IMR-90 (cell line): ENCODE results near the gene MCRIP2. TPM values are rescaled to one million over a fixed set of nuclear protein-coding genes. Genes with fewer than 3 reads are reported as not detected.

Source experiments
- ATAC-seq: fragments of 200-7000 bp; cut with Tn5 transposase; 2 replicates; pipeline ENCODE4 v1.9.1; 2020; ENCODE audit warnings: low read depth, mild to moderate bottlenecking, moderate library complexity
- BruUV-seq: library from RNA; stranded (reverse); fragments of 400-500 nt; replicated peaks from 2 replicates; lab custom pipeline; 2021; lab: Mats Ljungman, UMichigan
- CTCF ChIA-PET: fragments of 300-600 bp; formaldehyde crosslinking; extraction: SDS; loops from one replicate; lab custom pipeline; 2021; ENCODE audit warnings: antibody characterized with exemption; lab: Yijun Ruan, JAX
- POLR2A ChIA-PET: fragments of 300-600 bp; sonication (Branson Sonifier 250); formaldehyde crosslinking; loops from one replicate; lab custom pipeline; 2022; ENCODE audit warnings: antibody characterized with exemption; ENCODE audit not compliant: unreplicated experiment; lab: Charles Lee
- DNase-seq: peaks from one replicate; pipeline ENCODE4 v3.0.0; 2013
- H2AFZ ChIP-seq: replicated peaks from 2 replicates; pipeline ENCODE3; 2013; ENCODE audit warnings: low read length, mild to moderate bottlenecking; ENCODE audit not compliant: poor library complexity
- H2AK5ac ChIP-seq: 2 replicates; pipeline ENCODE4 v1.6.1; 2013; ENCODE audit warnings: low read depth, low read length, inconsistent platforms
- H2AK9ac ChIP-seq: replicated peaks from 2 replicates; pipeline ENCODE3; 2013; ENCODE audit warnings: mild to moderate bottlenecking, low read depth, low read length, moderate library complexity; ENCODE audit not compliant: poor library complexity
- H2BK120ac ChIP-seq: 2 replicates; pipeline ENCODE4 v1.6.1; 2013; ENCODE audit warnings: low read depth, low read length, inconsistent platforms
- H2BK15ac ChIP-seq: 3 replicates; pipeline ENCODE4 v1.6.1; 2013; ENCODE audit warnings: low read depth, low read length, inconsistent platforms
- H2BK20ac ChIP-seq: 2 replicates; pipeline ENCODE4 v1.6.1; 2013; ENCODE audit warnings: low read depth, mild to moderate bottlenecking, inconsistent platforms, low read length, moderate library complexity
- H2BK5ac ChIP-seq: 2 replicates; pipeline ENCODE4 v1.6.1; 2013; ENCODE audit warnings: mild to moderate bottlenecking, low read depth, low read length, inconsistent platforms; ENCODE audit not compliant: poor library complexity, severe bottlenecking
- H3K14ac ChIP-seq: replicated peaks from 2 replicates; pipeline ENCODE4 v1.6.1; 2013; ENCODE audit warnings: low read depth, low read length, inconsistent platforms
- H3K18ac ChIP-seq: 2 replicates; pipeline ENCODE4 v1.6.1; 2013; ENCODE audit warnings: low read depth, low read length, control low read depth
- H3K23ac ChIP-seq: 2 replicates; pipeline ENCODE4 v1.6.1; 2013; ENCODE audit warnings: low read depth, low read length, inconsistent platforms
- H3K27ac ChIP-seq: 2 replicates; pipeline ENCODE4 v1.5.1; 2013; ENCODE audit warnings: mild to moderate bottlenecking, control low read depth, low read length; ENCODE audit not compliant: insufficient read depth
- H3K27me3 ChIP-seq: 2 replicates; pipeline ENCODE4 v1.6.1; 2013; ENCODE audit warnings: low read length; ENCODE audit not compliant: control insufficient read depth, insufficient read depth
- H3K36me3 ChIP-seq: 2 replicates; pipeline ENCODE4 v1.6.1; 2013; ENCODE audit warnings: low read length, mixed read lengths; ENCODE audit not compliant: control insufficient read depth, insufficient read depth
- H3K4ac ChIP-seq: 2 replicates; pipeline ENCODE4 v1.6.1; 2013; ENCODE audit warnings: low read depth, low read length, inconsistent platforms
- H3K4me1 ChIP-seq: 2 replicates; pipeline ENCODE4 v1.6.1; 2013; ENCODE audit warnings: low read length, mixed read lengths; ENCODE audit not compliant: control insufficient read depth, insufficient read depth
- H3K4me2 ChIP-seq: 2 replicates; pipeline ENCODE4 v1.6.1; 2013; ENCODE audit warnings: low read depth, mild to moderate bottlenecking, control low read depth, low read length, moderate library complexity
- H3K4me3 ChIP-seq: 2 replicates; pipeline ENCODE4 v1.5.1; 2013; ENCODE audit warnings: low read depth, mild to moderate bottlenecking, control low read depth, low read length, moderate library complexity; ENCODE audit not compliant: insufficient read depth
- H3K56ac ChIP-seq: 2 replicates; pipeline ENCODE4 v1.6.1; 2013; ENCODE audit warnings: low read length, inconsistent platforms; ENCODE audit not compliant: insufficient read depth; ENCODE audit errors: extremely low read depth
- H3K79me1 ChIP-seq, 2 experiments: 2 replicates each; pipeline ENCODE4 v1.6.1; 2013; ENCODE audit warnings: low read length in 2 of 2, inconsistent platforms in 1 of 2, low read depth in 1 of 2
- H3K9ac ChIP-seq: 2 replicates; pipeline ENCODE4 v1.6.1; 2013; ENCODE audit warnings: low read depth, low read length, control low read depth
- H3K9me1 ChIP-seq: 2 replicates; pipeline ENCODE4 v1.6.1; 2013; ENCODE audit warnings: low read length, inconsistent platforms; ENCODE audit not compliant: insufficient read depth
- H3K9me3 ChIP-seq: 2 replicates; pipeline ENCODE4 v1.6.1; 2013; ENCODE audit warnings: low read length; ENCODE audit not compliant: control insufficient read depth, insufficient read depth
- H4K20me1 ChIP-seq: 2 replicates; pipeline ENCODE4 v1.6.1; 2013; ENCODE audit warnings: low read length, inconsistent platforms; ENCODE audit not compliant: insufficient read depth
- H4K5ac ChIP-seq: 2 replicates; pipeline ENCODE4 v1.6.1; 2013; ENCODE audit warnings: mild to moderate bottlenecking, low read depth, low read length, control low read depth
- H4K8ac ChIP-seq, 2 experiments: 2 replicates each; pipeline ENCODE4 v1.6.1; 2013; ENCODE audit warnings: low read depth in 2 of 2, low read length in 2 of 2, control low read depth in 1 of 2, inconsistent platforms in 1 of 2
- H4K91ac ChIP-seq: 2 replicates; pipeline ENCODE4 v1.6.1; 2013; ENCODE audit warnings: low read depth, low read length, inconsistent platforms; ENCODE audit not compliant: insufficient read depth
- BHLHE40 ChIP-seq: fragments of 150-350 bp; IDR thresholded peaks from 2 replicates; pipeline ENCODE4 v1.6.1; 2016; ENCODE audit warnings: mild to moderate bottlenecking, low read depth, low read length
- CHD1 ChIP-seq: IDR thresholded peaks from 2 replicates; pipeline ENCODE4 v1.6.1; 2012; ENCODE audit warnings: low read depth, low read length, improper control_type of control experiment
- CTCF ChIP-seq: conservative IDR thresholded peaks from 2 replicates; pipeline ENCODE4 v1.5.1; 2012; ENCODE audit warnings: mild to moderate bottlenecking, low read depth, low read length, improper control_type of control experiment
- MAFK ChIP-seq: IDR thresholded peaks from 2 replicates; pipeline ENCODE4 v1.6.1; 2012; ENCODE audit warnings: low read depth, low read length, improper control_type of control experiment
- MAZ ChIP-seq: IDR thresholded peaks from 2 replicates; pipeline ENCODE4 v1.6.1; 2012; ENCODE audit warnings: low read depth, mild to moderate bottlenecking, low read length, improper control_type of control experiment, moderate library complexity, borderline replicate concordance
- MXI1 ChIP-seq: IDR thresholded peaks from 2 replicates; pipeline ENCODE4 v1.6.1; 2012; ENCODE audit warnings: low read depth, mild to moderate bottlenecking, low read length, moderate library complexity, borderline replicate concordance
- RFX5 ChIP-seq: IDR thresholded peaks from 2 replicates; pipeline ENCODE4 v1.8.0; 2012; ENCODE audit warnings: low read depth, mild to moderate bottlenecking, low read length, moderate library complexity
- SMC3 ChIP-seq: fragments of 150-350 bp; IDR thresholded peaks from 2 replicates; pipeline ENCODE4 v1.6.1; 2016; ENCODE audit warnings: low read depth, mild to moderate bottlenecking, antibody characterized with exemption, low read length, moderate library complexity
- USF2 ChIP-seq: fragments of 150-350 bp; IDR thresholded peaks from 2 replicates; pipeline ENCODE4 v1.6.1; 2017; ENCODE audit warnings: mild to moderate bottlenecking, antibody characterized with exemption, low read length, low read depth
- WGBS, 2 experiments: methylation state at CpG; one replicate each; pipeline versions ENCODE4 v1.1.5 to v1.1.7; 2013; ENCODE audit warnings: missing lambda C conversion rate in 2 of 2; ENCODE audit not compliant: insufficient read length in 1 of 2; ENCODE audit errors: extremely low coverage in 2 of 2; 5-methylcytosine and 5-hydroxymethylcytosine counted together
- dilution Hi-C: fragments of 300-500 bp; cut with HindIII; formaldehyde crosslinking; loops from one replicate; pipeline ENCODE4 v1.14.3; 2018; ENCODE audit warnings: low sequenced_read_pairs; ENCODE audit not compliant: unreplicated experiment
- in situ Hi-C: fragments of 300-500 bp; cut with MboI; formaldehyde crosslinking; loops from 3 replicates; pipeline ENCODE4 v1.14.3; 2019; ENCODE audit warnings: low sequenced_read_pairs, inconsistent platforms, mixed read lengths
- intact Hi-C: fragments of 100-400 bp; cut with micrococcal nuclease; formaldehyde crosslinking; loops from 2 replicates; pipeline ENCODE4 v1.10.0; 2022
- polyA plus RNA-seq, 3 experiments: library from polyadenylated mRNA; depleted of rRNA; stranded (reverse); fragments of >200 nt; gene quantifications; 2 replicates each; pipeline ENCODE4 v1.2.3, GENCODE V29; 2012; ENCODE audit warnings: low replicate concordance in 1 of 3
- total RNA-seq: library from RNA; depleted of rRNA; stranded (reverse); fragments of >200 nt; gene quantifications from 2 replicates; pipeline ENCODE4 v1.2.3, GENCODE V29; 2012

MCRIP2 gene
- total and polyA plus RNA-seq, 2 of the 4 experiments (the other 2 are of a cell fraction) = 6.3 to 19.6 TPM

GRCh38 chr16:627454-628239, 14.0 kb upstream of the MCRIP2 start (continued):
- TF ChIP-seq RFX5 = no peak
- no peak for TF ChIP-seq SMC3

- H3K9ac ChIP-seq = no peak overlapping the region
- no peak overlapping the region for H2BK5ac ChIP-seq
- in situ Hi-C loops = no loop called here
- H3K23ac ChIP-seq = no peak overlapping the region
- H2AK9ac ChIP-seq = peak overlapping the region; percentile 28
- H2BK20ac ChIP-seq = no peak overlapping the region
- peaks cover 25% of the 10 kb centered on the region for H3K4me1 ChIP-seq
- peaks cover 6 to 34% of the 10 kb centered on the region in 2 experiments; a peak in 2 of 4 replicates for H3K79me1 ChIP-seq
- intact Hi-C loops = no loop called here
- ChIA-PET POLR2A (no interaction called here), CTCF (no interaction called here)
- H3K9me3 ChIP-seq = no peaks in the 10 kb centered on the region
- no peak overlapping the region for H4K8ac ChIP-seq
- H3K36me3 ChIP-seq = peaks cover 11% of the 10 kb centered on the region; the same call in 1 of the 2 replicates
- H3K56ac ChIP-seq = no peak overlapping the region
- no peak overlapping the region for H3K14ac ChIP-seq
- H3K4me2 ChIP-seq = no peak overlapping the region
- no peak overlapping the region; the same call in 1 of the 2 replicates for H2AK5ac ChIP-seq
- 93% methylated on average over 25 of the region's 33 CpGs; no CpG with 5 or more reads in 1 of the 2 experiments for WGBS, 2 experiments
- H3K9me1 ChIP-seq = peaks cover 4% of the 10 kb centered on the region; the same call in 1 of the 2 replicates
- no peak overlapping the region for H2AFZ ChIP-seq
- no peak overlapping the region for H3K4me3 ChIP-seq
- DNase-seq (no peak), ATAC-seq (no peak)
- no peak overlapping the region for H3K18ac ChIP-seq
- 0 out of 2 replicates have a peak, but pooled peaks cover 3% of the 10 kb centered on the region for H4K20me1 ChIP-seq
- H2BK120ac ChIP-seq = peak overlapping the region; percentile 40; the same call in 1 of the 2 replicates
- H3K4ac ChIP-seq = no peak overlapping the region
- H2BK15ac ChIP-seq = no peak overlapping the region
- TF ChIP-seq MAZ (no peak), CTCF (no peak), BHLHE40 (no peak), MXI1 (no peak), CHD1 (no peak), MAFK (no peak), USF2 (no peak)
- H4K5ac ChIP-seq = no peak overlapping the region
- H3K27me3 ChIP-seq = no peaks in the 10 kb centered on the region
- BruUV-seq = no TSS peak
- dilution Hi-C loops = no loop called here
- H4K91ac ChIP-seq = no peak overlapping the region
- no peak overlapping the region for H3K27ac ChIP-seq
Measured at GRCh38 chr16:628321-629061, 13.1 kb upstream of the MCRIP2 start.
